NCI-H2107 treated with DMSO at 0.1 percent for 48 hours (cell line): Measurements from ENCODE around the gene NCOR2.
A peak's percentile ranks its signal among the peaks of the same experiment; 100 is the strongest.

Experiments
- DNase-seq: peaks from one replicate; lab custom pipeline; 2025; ENCODE audit not compliant: unreplicated experiment; lab: John Stamatoyannopoulos, UW

NCOR2 gene

DNA sequence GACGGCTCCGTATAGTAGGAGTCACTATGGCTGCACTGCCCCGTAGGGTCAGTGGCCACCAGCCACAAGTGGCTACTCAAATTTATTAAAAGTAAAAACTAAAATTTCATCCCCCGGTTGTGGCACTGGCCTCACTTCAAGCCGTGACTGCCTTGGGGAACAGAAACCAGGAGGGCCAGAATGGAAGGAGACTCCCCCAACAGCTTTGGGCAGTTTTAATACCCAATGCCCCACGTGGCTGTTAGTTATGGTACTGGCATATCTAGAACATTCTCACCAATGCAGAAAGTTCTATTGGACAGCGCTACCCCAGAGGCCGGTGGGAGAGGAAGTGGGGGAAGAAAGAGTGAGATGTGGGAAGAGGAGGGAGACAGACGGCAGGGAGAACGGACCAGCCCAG lies 6.2 kb downstream of the NCOR2 start:
- no peak for DNase-seq

DNA sequence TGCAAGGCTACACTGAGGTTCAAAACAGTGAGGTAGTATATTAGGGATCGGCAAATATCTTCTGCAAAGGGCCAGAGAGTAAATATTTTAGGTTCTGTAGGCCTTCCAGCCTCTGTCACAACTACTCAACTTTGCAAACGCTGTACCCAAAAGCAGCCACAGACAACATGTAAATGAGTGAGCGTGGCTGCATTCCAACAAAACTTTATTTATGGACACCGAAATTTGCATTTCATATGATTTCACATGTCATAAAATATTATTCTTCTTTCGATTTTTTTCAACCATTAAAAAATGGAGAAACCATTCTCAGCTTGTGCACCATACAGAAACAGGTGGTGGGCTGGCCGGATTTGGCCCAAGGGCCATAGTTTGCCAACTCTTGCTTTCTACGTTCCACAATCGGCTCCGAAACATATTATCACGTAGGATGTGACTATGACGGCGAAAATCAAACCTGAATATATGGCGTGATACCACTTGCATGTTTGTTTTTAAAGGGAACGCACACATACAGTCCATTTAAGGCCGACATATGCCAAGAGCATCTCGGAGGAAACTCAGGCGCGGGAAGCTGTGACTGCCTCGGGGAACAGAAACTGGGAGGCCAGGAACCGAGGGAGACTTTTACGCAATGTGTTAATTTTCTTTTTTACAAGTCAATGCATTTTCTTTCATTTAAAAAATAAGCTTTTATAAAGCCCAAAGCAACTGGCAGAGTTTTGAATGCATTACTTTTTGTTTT lies 7.1 kb downstream of the NCOR2 start:
- DNase-seq: no peak

DNA sequence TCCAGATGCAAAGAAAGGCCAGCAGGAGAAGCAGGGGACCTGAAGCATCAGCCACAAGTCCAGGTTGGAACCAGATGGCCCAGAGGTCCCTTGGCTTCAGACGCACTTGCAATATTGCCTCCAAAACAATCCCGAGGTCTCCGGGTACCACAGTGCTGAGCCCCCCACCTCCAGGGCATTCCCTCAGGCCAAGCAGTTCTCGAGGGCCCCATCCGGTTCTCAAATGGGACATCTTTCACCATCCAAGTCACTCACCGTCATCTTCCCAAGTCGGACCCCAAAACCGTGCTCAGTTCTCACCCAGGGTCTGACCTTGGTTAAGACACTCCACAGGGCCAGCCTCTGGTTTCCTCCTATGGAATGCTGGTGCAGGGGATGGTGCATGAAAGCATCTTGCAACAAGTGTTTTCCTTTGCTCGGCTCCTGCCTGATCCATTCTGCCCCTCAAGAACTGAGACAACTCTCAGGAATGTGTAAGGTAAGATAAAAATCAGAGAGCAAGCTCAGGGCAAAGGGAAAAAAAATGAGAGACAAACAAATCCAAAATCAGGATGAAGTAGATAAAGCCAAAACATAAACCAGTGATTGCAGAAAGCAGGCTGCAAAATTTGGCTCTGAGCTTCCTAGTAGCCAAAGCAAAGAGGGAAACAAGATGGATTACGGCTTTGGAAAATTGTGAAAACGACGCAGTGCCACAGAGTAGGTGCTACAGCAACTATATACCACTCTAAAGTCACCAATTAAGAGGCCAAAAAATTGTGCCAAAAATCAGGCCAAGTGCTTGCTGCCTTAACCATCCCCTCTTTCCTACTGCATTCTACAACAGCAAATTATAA lies 8.0 kb downstream of the NCOR2 start:
- no peak for DNase-seq

DNA sequence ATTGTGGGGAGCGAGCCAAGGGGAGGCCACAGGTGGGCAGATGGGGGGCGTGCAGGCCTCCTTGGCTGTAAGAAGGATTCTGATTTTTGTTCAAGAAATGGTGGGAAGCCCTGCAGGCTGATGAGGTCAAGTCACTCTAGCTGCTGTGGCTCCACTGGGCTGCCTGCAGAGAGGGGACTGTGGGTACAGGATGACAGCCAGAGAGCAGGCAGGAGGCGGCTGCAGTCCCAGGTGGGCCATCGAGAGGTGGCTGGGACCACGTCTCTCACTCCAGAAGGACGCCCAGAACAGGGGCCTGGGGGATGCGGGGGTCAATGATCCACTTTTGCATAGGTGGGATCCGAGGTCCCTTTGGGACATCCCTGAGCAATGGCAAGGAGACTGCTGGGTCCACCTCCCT lies 9.1 kb downstream of the NCOR2 start:
- no peak for DNase-seq

DNA sequence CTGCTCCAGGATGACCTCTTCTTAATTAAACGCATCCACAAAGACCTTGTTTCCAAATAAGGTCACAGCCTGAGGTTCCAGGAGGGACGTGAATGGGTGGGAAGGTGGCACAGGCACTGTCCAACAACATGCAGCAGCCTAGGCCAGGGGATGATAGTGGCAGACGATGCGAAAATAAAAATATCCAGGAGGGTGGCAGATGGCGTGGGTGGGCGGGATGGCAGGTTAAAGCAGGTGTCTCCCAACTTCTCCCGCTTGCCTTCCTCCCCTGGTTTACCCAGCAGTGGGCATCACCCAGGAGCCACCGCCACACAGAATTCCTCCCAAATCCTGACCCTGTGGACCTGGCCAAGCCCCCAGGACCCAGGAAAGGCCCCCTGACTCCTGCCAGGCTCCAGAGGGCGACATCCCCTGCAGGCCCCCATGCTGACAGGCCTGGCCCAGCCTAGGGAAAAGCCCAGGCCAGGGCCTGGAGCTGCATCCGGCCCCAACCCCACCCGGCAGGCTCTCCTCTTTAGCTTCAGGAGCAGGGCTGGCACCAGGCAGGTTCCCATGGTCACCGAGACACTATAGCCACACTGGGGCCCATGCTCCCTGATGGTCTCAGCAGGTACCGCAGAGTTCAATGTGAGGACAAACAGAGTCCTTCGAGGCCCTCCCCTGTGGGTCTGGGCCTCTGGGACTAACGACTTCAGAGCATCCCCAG lies 9.7 kb downstream of the NCOR2 start:
- DNase-seq: no peak

DNA sequence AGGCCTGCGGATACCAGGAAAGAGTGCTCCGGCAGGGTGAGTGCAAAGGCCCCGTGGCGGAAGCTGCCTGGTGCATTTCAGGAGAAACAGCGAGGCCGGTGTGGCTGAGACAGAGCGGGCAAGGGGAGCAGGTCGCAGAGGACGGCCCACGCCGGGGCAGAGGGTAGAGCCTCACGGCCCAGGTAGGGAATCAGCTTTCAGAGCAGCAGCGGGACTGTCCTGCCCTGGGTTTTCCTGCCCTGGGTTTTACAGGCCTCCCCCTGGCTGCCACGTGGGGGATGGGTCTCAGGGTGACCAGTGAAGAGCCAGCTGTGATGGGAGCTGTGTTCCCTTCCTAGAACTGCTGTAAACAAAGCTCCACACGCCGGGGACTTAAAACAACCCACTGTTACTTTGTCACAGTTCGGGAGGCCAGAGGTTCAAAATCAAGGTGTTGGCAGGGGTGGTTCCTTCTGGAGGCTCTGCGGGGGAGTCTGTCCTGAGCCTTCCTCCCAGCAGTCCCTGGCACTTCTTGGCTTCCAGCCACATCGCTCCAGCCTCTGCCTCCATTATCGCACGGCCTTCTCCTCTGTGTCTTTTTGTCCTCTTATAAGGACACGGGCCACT lies 10.4 kb downstream of the NCOR2 start:
- no peak for DNase-seq

DNA sequence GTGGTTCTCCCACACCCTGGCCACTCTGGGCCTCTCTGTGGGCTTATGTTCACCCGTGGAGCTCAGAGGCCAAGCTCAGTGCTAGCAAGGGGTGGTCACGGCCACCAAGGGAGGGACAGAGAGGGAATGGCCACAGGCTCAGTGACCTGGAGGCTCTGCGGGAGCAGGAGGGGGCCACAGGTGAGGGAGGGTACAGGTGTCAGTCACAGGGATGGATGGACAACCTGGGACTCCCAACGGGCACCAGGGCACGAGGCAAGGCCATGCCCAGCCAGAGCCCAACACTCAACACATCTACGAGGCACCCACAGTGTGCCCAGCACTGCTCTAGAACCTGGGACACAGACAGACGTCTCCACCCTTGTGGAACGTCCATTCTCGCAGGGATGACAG lies 11.3 kb downstream of the NCOR2 start:
- no peak for DNase-seq

DNA sequence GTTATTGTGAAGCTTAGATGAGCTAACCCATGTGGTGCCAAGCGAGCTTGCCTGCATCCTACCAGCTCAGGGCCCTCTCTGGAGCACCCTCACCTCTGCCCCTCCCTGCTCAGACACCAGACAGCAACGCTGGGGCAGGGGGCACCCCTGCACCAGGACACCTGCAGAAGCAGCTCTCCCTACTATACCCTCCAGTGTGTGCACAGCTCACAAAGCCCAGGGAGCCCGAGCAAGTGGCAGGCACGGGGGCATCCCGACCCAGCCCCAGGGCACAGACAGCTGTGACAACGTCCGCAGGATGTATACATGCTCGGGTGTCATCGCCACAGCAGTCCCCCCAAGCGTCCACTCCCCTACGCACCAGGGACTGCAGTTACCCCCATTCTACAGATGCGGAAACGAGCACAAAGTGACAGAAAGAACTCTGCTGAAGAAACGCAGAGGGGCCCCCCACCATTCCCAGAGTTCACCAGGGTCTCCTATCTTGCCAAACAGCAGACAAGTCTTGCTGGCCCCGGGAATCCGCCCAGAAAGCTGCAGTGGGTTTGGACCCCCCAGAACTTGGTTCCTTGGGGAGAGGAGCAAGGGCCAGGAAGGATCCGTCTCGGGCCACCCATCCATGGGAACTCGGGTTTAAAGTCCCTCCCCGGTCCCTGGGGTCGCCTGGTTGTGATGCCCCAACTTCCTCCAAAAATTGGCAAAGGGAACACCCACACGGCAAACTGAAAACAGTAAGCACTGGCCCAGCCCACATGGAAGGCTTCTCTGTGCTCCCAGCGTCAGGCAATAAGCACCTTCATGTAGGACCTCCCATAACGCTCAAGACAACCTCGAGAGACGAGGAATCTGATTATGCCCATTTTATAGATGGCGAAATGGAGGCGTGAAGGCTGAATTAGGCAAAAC lies 12.0 kb downstream of the NCOR2 start:
- no peak for DNase-seq

DNA sequence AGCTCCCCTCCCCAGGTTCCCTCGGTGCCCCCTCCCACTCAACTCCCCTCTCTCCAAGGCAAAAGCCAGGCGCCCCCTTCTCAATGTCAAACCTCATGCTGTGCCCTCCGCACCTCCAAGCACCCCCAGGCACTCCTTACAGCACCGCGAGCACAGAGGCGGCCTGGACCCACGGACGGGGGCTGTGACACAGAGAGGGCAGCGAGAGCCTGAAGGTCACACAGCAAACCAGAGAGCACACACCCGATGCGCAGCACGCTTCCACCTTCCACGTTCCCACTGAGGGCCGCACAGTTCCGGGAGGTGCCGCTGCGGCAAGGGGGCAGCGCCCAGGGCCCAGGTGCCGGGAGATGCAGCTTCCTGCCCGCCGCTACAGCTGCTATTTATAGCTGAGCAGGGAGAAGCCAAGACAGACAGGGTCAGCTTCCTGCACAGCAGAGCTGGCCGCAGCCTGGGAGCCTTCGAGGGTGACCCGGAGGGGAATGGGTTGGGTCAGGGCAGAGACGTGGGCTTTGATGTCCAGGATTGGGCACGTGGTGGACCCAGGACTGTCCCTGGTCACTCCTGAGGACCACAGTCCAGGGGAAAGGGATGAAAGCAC lies 12.9 kb downstream of the NCOR2 start:
- DNase-seq: no peak

DNA sequence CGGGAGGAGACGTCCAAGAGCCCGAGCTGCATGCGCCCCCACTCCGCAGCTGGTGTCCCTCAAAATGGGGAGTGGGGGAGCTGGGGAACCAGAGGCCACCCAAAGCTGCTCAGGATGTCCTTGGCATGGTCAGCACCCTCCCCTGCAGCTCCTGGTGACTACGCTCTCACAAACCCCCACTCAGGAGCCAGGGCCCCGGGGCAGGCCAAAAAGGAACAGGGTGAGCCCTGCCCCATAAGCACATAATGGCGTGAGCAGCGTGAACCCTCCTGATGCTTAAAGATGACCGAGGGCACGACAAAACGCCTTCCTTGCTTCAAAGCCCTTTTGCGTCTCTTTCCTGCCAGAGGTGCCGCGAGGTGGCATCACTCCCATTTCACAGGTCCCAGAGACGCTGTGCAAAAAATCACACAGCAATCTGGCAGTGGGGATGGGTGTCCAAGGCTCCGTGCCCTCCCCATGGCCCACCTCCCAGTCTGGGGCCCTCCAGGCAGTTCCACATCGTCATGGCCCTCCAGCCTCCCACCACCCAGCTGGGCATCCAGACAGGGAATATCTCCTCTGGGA lies 13.5 kb downstream of the NCOR2 start:
- DNase-seq: no peak

DNA sequence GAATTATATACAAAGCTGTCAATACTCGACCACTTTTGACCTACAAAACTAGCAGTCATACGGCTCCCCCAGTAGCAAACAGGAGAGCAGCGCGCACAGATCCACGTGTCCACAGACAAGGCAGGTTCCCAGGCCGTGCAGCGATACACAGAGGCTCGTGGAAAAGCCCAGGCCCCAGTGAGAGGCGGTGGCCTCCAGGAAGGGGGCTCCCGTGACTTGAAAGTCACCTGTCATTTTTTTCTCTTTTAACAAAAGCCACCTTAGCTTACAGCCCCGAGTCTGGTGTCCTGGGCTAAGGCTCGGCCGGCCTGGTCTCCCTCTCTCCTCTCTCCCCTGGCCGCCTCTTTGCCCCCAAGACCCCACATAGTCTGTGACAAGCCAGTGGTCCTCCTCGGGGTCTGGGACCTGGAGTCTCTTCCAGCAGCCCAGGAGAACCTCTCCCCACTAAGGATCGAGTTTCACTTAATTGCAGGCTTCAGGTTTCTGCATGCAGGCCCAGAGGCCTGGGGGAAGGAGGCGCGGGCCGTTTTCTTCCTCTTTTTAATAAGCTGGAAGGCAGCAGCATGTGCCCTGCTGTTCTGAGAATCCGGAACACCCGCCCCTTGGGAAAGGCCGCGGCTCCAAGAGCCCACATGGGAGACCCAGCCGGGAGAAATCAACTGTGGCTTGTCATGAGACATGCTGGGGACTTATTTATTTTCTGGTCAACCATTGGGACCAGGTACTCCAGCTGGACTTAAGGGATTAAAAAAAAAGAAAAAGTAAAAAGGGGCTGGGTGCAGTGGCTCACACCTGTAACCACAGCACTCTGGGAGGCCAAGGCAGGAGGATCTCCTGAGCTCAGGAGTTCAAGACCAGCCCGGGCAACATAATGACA lies 15.9 kb downstream of the NCOR2 start:
- DNase-seq: peak; percentile 78

DNA sequence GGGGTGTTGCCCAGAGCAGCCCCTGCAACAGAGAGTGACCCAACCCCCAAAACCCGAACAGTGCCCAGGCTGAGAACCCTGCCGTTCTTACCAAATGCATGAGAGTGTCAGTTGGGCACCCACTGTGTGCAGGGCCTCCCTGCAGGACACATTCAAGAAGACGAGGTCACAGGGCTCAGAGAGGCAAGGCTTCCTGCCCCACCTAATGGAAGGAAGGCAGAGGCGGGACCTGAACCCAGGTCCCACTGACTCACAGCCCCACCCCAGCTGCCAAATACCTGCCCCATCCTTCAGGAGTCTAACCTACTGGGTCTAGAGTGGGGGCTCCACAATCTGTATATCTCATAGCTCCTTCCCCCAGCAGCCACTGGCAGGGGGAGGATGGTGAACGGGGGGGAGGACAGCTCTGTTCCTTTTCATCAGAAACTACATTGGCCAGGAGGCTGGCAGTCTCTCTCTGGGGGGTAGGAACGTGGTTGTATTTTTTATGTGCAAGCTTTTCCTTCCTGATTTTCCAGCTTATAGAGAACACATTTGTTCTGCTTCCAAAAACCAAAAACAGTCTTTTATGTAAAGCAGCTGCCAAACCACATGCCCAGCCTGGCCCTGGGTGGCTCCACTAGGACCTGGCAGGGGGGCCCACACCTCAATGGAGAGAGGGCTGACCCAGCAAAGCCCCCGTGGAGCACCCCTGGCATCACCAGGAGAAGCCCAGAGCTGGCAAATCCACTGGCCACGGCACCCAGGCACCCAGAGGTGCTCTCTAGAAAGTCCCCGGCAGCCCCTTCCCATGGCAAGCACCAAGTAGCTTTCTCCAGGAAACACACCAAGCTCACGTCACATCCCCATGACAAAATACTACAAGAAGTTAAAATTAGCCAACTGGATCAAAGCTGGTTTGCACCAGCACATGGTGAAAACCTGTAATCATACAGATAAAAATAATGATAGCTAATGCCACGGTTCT lies 17.0 kb downstream of the NCOR2 start:
- peak; percentile 54 for DNase-seq

DNA sequence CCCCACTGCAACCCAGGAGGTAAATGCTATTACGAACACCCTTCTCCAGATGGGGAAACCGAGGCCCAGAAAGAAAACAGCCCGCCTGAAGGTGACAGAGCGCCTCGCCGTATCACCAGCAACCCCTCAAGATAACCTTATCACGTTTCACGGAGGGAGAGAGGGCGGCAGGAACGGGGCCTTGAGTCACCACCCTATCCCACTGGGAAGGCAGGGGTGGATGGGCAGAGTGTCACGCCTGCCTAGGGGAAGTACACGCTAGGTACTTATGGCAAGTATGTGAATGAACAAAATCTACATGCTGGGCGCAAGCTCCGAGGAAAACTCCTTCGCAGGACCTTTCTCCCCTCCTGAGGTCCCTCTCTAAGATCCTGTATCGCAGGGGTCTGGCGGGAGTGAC lies 17.8 kb downstream of the NCOR2 start:
- DNase-seq: no peak

DNA sequence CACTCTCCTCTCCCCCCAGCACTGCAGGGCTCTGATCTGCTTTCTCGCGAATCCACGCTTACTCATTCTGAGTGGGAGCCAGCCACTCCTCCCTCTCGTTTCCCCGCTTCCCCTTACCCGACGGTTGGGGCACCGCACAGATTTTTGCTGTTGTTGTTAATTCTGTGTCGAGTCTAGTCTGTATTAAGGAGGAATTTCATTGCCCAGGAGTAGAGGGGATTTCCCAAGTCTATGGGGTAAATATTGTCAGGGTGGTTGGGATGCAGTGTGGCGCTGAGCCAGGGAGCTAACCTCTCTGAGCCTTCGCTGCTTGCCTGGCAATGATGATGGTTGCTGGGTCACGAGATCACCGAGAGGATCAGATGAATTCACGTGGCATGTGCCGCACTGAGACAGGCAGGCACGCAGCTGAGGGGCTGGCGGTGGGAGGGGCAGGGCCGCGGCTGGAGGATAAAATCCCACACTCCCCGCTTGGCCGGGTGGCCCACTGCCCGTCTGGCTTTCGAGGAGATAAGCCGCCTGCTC lies 18.5 kb downstream of the NCOR2 start:
- no peak for DNase-seq

DNA sequence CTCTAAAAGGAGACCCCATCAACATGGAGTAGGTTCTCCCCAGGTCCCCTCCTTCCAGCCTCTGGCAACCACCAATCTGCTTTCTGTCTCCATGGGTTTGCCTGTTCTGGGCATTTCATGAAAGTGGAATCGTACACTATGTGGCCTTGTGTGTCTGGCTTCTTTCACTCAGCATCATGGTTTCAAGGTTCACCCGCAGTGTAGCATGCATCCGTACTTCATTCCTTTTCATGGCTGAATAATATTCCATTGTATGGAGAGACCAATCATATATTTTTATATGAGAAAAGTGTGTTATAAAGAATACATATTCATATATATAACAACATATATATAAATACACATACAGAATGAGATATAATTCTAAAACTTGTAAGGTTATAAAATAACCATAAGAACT lies 19.8 kb downstream of the NCOR2 start:
- DNase-seq: no peak

DNA sequence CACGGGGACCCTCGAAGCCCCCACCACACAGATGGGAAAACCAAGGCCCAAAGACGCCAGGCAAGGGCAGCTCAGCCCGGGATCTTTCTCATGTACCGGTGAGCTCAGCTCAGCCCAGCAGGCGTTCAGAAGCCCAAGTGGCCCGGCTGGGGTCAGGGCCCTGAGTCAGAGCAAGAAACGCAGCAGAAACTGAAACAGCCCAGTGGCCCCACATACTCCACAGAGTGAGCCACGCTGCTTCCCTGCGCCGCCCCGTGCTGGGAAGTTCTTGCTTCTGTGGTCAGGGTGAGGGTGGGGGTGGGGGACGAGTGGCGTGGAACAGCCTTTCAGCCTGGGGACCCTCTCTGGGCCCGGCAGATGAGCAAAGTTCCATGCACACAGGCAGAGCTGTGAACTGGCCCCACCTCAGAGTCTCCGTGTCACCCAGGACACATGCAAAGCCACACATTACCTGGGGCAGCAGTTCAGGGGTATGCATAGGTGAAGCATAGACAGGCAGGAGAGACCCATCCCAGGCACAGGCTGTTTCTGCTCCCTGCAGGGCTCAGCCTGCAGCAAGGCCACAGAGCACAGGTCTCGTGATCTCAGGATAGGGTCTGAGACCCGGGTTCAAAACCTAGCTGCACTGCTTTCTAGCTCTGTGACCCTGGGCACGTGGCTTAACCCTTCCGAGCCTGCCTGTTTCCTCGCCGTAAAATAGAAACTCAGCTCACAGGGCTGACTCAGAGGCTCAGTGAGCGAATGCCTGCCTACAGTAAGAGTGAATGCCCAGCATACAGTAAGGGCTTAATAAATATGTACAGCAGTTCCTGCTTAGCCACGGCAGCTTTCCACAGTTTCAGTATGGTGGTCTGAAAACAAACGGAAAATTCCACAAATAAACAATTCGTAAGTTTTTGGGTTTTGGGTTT lies 21.6 kb downstream of the NCOR2 start:
- no peak for DNase-seq
